Heart left ventricle (tissue), 13 donors: Measurements from ENCODE around the gene WDR70.
"Not testable (repeated sequence)": the region's sequence is repeated elsewhere in the genome, so short reads cannot be mapped to it uniquely, and the experiment has no call there.

Source experiments
- CTCF ChIP-seq, 12 donors: fragments of 200-600 bp; sonication (generic) in 4 of 12; IDR thresholded peaks; one replicate each; pipeline versions ENCODE4 v1.5.0 to v1.8.0; 2018 to 2022; ENCODE audit warnings: antibody characterized with exemption in 12 of 12, mild to moderate bottlenecking in 5 of 12
- POLR2A ChIP-seq, 2 donors: fragments of 450-650 bp; IDR thresholded peaks; one replicate each; pipeline ENCODE4 v1.6.1; 2017; ENCODE audit warnings: antibody characterized with exemption in 2 of 2, mild to moderate bottlenecking in 2 of 2, moderate library complexity in 2 of 2
- donor health status: ischemic (EF 13 %, LVEDD 7.1; RV severe dilation, severe dysfunction).
- donor health status: DM: no; HTN: yes; CAD: no.
- donor health status: DM: no; HTN: no; CAD: no.
- donor health status: ischemic (EF 25% LVEDD 6.9; RV normal size, moderate dysfunction).
- donor health status: ischemic (EF 25% LVEDD 5.7; RV mildly dilated, moderate dysfunction).
- donor health status: ischemic (EF 35%, LVEDD 5.7; RV mildly dilated, moderate dysfunction).
- donor health status: nonischemic (EF 11% LVEDD 7.7; RV severe dilation, severe dysfunction).
- donor health status: DM: yes; HTN: yes; CAD: no.
- donor health status: PGD.
- donor health status: ischemic (EF 29% LVEDD 5.4; RV normal size, mild dysfunction).
- donor health status: nonischemic (EF 23%, LVEDD 6.1; RV moderate dilation, normal function).

GRCh38 chr5:37679903-37680302, 300.8 kb downstream of the WDR70 start:
- not testable (repeated sequence) for TF ChIP-seq CTCF, POLR2A (IDR thresholded peaks at IDR 0.05)
